Astrocyte of the cerebellum (primary cell): ENCODE results near the gene DHRS7.
"Not testable (repeated sequence)": the region's sequence is repeated elsewhere in the genome, so short reads cannot be mapped to it uniquely, and the experiment has no call there.

ENCODE experiments used
- DNase-seq: peaks from one replicate; pipeline ENCODE4 v3.0.0-alpha.2; 2011; ENCODE audit warnings: low read depth
- H3K4me3 ChIP-seq: 2 replicates; pipeline ENCODE4 v1.5.1; 2011; ENCODE audit warnings: mild to moderate bottlenecking, low read depth, low read length, moderate library complexity
- CTCF ChIP-seq: IDR thresholded peaks from 2 replicates; pipeline ENCODE4 v1.5.1; 2012; ENCODE audit warnings: low read length, low read depth, moderate library complexity, mild to moderate bottlenecking; ENCODE audit errors: missing control alignments
- in situ Hi-C: cut with HindIII; loops from 2 replicates; pipeline ENCODE4 v1.10.0; 2017; ENCODE audit warnings: low sequenced_read_pairs

DHRS7 gene

GRCh38 chr14:60111732-60112131 lies 53.5 kb downstream of the DHRS7 start:
- in situ Hi-C loops: no loop called here
- no peak for DNase-seq
- no peak overlapping the region for H3K4me3 ChIP-seq
- TF ChIP-seq CTCF: no peak

GRCh38 chr14:60107477-60107876 lies 57.7 kb downstream of the DHRS7 start:
- in situ Hi-C loops: no loop called here
- no peak overlapping the region for H3K4me3 ChIP-seq
- no peak for DNase-seq
- no peak for TF ChIP-seq CTCF

- in situ Hi-C loops: no loop called here
- DNase-seq: peak; percentile 48
- no peak overlapping the region for H3K4me3 ChIP-seq
- TF ChIP-seq CTCF: no peak
These were observed 58.9 kb downstream of the DHRS7 start for GRCh38 chr14:60106339-60106738.

GRCh38 chr14:60102389-60102788 lies 62.8 kb downstream of the DHRS7 start:
- TF ChIP-seq CTCF: no peak
- in situ Hi-C loops: no loop called here
- H3K4me3 ChIP-seq: no peak overlapping the region
- DNase-seq: peak; percentile 91

GRCh38 chr14:60101786-60102185 lies 63.4 kb downstream of the DHRS7 start:
- no peak for DNase-seq
- TF ChIP-seq CTCF: no peak
- H3K4me3 ChIP-seq: no peak overlapping the region

GRCh38 chr14:60099855-60100254 lies 65.3 kb downstream of the DHRS7 start:
- H3K4me3 ChIP-seq, in situ Hi-C loops, DNase-seq: not testable (repeated sequence)

More at GRCh38 chr14:60101786-60102185, 63.4 kb downstream of the DHRS7 start:
- in situ Hi-C loops: no loop called here

GRCh38 chr14:60097974-60098373 lies 67.2 kb downstream of the DHRS7 start:
- DNase-seq: no peak
- H3K4me3 ChIP-seq: no peak overlapping the region
- TF ChIP-seq CTCF: no peak
- in situ Hi-C loops: no loop called here
